Limb (tissue), 2 donors: ENCODE results near the gene DCAF11.
A peak's percentile ranks its signal among the peaks of the same experiment; 100 is the strongest.

Source experiments
- DNase-seq, 2 donors: peaks; one replicate each; pipeline ENCODE4 v3.0.0-alpha.2; 2016; ENCODE audit errors: extremely low spot score in 2 of 2

DCAF11 gene

GRCh38 chr14:24079491-24080141 lies 35.0 kb upstream of the DCAF11 start:
- DNase-seq = no peak

GRCh38 chr14:24080142-24080530 lies 34.4 kb upstream of the DCAF11 start:
- DNase-seq = no peak

- peak in 1 of 2 donors; percentile 67 for DNase-seq
Measured at GRCh38 chr14:24080888-24081738, 33.5 kb upstream of the DCAF11 start.

- DNase-seq = no peak
Measured at GRCh38 chr14:24081739-24082211, 32.8 kb upstream of the DCAF11 start.

- no peak for DNase-seq
Measured at GRCh38 chr14:24082411-24083080, 32.0 kb upstream of the DCAF11 start.

- no peak for DNase-seq
Measured at GRCh38 chr14:24083462-24083861, 31.1 kb upstream of the DCAF11 start.

GRCh38 chr14:24084440-24084839 lies 30.1 kb upstream of the DCAF11 start:
- no peak for DNase-seq

- DNase-seq = no peak
Measured at GRCh38 chr14:24085215-24085614, 29.4 kb upstream of the DCAF11 start.

GRCh38 chr14:24086193-24086955 lies 28.2 kb upstream of the DCAF11 start:
- no peak for DNase-seq

GRCh38 chr14:24087004-24087403 lies 27.6 kb upstream of the DCAF11 start:
- DNase-seq = no peak

- no peak for DNase-seq
Measured at GRCh38 chr14:24088095-24088494, 26.5 kb upstream of the DCAF11 start.

- DNase-seq = no peak
Measured at GRCh38 chr14:24089890-24090289, 24.7 kb upstream of the DCAF11 start.

- DNase-seq = no peak
Measured at GRCh38 chr14:24092110-24092504, 22.5 kb upstream of the DCAF11 start.

- no peak for DNase-seq
Measured at GRCh38 chr14:24092505-24093206, 21.9 kb upstream of the DCAF11 start.

- peak in 1 of 2 donors; percentile 27 for DNase-seq
Measured at GRCh38 chr14:24093207-24093900, 21.2 kb upstream of the DCAF11 start.

GRCh38 chr14:24093901-24094840 lies 20.4 kb upstream of the DCAF11 start, which contains the start of gene PCK2:
PCK2 (plus strand) TSS chr14:24094311; CDS start chr14:24094406, 95 bp downstream.
- DNase-seq = peak; percentile 50 to 83

GRCh38 chr14:24094841-24095270 lies 19.7 kb upstream of the DCAF11 start:
- no peak for DNase-seq

GRCh38 chr14:24095271-24096068 lies 19.1 kb upstream of the DCAF11 start:
- no peak for DNase-seq
